Left cardiac atrium (tissue), 4 donors: Measurements from ENCODE around the gene ANO2. TPM values are rescaled to one million over a fixed set of nuclear protein-coding genes. Genes with fewer than 3 reads are reported as not detected.
"Not testable (repeated sequence)": the region's sequence is repeated elsewhere in the genome, so short reads cannot be mapped to it uniquely, and the experiment has no call there.

ENCODE experiments used
- ATAC-seq, 2 donors: fragments of 200-7000 bp; cut with Tn5 transposase; one replicate each; pipeline ENCODE4 v1.9.1; 2020; ENCODE audit warnings: mild to moderate bottlenecking in 2 of 2, moderate library complexity in 2 of 2
- DNase-seq: peaks from one replicate; pipeline ENCODE4 v3.0.0-alpha.2; 2020
- intact Hi-C, 2 donors: fragments of 100-400 bp; cut with DNase I; formaldehyde crosslinking; loops; one replicate each; pipeline versions ENCODE4 v1.14.1 to v1.15.1; 2022 to 2023
- total RNA-seq, 2 donors: library from RNA; stranded (reverse); fragmentation: NEBNext Ultra II Directional; extraction: Animal tissue kit (Norgen Biotek cat#: 25700); gene quantifications; one replicate each; pipeline ENCODE4 v1.2.1, GENCODE V29; 2021
- donor health status: DM: no; HTN: yes; CAD: no.
- donor health status: DM: no; HTN: yes; CAD: no; lungs with severe emphysema.
- donor health status: DM: yes; HTN: yes; CAD: no.
- donor health status: Dilated cardiomyopathy.

The ANO2 gene
- total RNA-seq, 2 donors from 2014 or later: 11.5 to 23.4 TPM

- intact Hi-C loops: no loop called here
- DNase-seq (no peak), ATAC-seq (no peak)
Observed at GRCh38 chr12:5901416-5901815, 43.6 kb downstream of the ANO2 start.

DNA sequence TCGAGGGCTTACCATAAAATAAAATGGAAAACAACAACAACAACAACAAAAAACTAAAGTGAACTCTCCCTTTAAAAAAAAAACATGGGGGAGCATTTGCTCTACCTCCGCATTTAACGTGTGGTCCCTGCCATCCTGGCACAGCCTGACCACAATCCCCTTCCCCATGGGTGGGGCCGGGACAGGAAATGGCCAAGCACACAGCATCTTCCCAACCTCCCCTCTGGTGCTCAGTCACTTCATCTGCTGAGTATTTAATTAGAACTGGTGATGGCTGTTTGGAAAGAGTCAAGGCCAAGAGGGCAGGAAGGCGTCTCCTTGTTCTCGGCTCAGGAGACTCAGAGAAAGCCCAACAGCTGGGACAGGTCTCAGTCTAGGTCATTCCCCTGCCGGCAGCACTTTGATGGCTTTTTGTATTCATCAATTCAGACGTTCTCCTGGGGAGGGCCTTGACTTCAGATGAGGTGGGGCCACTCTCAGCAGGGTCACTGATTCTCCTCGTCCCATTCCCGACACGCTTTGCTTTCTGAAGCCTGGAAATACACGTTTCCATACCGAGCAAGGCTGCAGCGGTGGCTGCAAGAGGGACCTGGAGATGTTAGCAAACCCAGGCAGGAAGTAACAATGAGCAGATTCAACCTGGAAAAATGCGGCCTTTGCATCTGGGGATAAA lies 44.4 kb downstream of the ANO2 start:
- ATAC-seq (no peak), DNase-seq (no peak)
- intact Hi-C loops: no loop called here

GRCh38 chr12:5900076-5900475 lies 45.0 kb downstream of the ANO2 start:
- intact Hi-C loops: no loop called here
- DNase-seq (no peak), ATAC-seq (no peak)

DNA sequence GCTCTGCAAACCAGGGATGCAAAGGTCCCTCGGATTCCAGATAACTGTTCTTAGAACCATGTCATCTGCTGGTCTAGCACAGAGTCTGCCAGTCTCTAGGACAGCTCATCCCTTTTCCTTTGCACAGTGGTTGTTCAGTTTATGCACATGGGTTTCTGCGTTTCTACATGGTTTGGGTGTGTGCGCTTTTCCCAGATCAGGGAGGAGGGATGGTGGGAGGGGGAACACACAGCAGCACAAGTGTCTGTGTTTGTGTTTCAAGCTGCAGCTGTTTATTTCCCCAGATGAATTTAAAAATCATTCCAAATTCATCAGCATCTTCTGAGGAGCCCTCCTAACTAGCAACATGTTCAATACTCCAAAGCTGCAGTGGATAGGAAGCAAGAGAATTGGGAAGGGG lies 45.4 kb downstream of the ANO2 start:
- intact Hi-C loops: no loop called here
- ATAC-seq: no peak
- no peak for DNase-seq

DNA sequence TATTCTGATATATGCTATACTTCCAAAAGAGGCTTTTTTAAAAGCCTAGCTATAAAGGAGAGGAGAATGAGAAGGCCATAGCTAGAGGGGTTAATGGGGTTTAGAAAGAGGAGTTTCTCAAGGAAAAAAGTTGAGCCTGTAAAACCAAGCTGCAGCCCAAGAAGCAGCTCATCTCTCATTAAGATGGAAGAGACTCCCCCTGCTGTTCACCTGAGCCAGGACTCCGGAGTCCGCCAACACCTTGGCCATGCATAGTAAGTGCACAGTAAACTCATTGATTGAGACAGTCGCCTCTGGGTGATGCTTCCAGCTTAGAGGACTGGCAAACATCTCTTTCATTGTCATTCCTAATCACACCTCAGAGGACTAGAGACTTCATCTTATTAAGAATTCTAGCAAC lies 46.2 kb downstream of the ANO2 start:
- DNase-seq (no peak), ATAC-seq (no peak)
- intact Hi-C loops: no loop called here

DNA sequence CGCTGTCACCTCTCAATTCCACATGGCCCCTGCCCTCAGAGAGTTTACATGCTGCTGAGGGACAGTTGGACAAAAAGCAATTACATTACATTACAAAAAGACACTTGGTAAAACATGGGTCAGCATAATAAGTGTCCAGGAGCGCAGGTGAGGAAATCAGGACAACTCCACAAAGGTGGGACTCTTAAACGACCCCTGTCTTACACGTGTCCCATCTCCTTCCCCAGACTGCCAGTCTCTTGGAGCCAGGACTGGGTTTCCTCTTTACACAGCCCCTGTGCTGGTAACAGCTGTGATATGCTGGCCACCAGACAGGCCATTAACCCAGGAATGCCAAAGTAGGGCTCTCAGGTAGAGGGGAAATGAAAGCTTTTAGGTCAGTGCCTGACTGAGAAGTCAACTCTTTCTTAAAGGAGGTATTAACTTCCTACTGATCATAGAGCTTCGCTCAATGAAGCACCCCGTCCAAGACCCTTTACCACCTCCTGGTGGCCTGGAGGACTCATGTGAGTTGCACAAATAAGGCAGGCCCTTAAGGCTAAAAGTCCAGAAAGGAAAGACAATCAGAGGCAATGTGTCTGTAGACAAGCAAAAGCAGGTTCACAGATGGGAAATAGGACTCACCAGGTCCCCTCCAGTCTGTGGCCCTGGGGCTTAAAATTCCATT lies 55.5 kb downstream of the ANO2 start:
- intact Hi-C loops: no loop called here
- DNase-seq: no peak
- no peak for ATAC-seq

- no peak for ATAC-seq
- DNase-seq: no peak
- intact Hi-C loops: no loop called here
Observed at GRCh38 chr12:5888816-5889315, 56.2 kb downstream of the ANO2 start.

DNA sequence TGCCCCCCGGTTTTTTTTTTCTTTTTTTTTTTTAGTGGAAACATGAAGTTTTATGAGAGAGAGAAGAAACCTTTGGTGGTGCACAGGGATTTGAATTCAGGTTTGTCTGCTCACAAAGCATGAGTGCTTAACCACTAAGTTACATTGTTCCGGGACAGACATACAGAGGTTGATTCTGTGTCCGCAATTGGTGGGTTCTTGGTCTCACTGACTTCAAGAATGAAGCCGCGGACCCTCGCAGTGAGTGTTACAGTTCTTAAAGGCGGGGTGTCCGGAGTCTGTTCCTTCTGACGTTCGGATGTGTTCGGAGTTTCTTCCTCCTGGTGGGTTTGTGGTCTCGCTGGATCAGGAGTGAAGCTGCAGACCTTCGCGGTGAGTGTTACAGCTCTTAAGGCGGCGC lies 57.2 kb downstream of the ANO2 start:
- intact Hi-C loops, DNase-seq: not testable (repeated sequence)

DNA sequence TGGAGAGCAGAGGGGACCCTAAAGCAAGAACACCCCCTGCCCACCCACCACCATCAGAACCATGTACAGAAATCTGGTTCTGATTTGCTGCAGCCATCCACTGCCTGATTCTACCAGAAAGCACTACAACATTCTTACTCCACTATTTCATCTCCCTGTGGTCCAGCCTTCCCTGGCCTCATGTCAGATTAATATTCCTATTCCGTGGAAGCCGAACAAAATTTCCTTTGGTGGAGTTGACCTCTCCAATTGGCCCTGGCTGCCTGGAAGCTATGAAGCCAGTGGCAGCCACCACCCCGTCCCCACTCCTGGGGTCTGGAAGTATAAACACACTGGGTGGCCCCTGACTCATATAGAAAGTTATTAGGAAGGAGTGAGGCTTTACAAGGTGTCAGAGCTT lies 60.2 kb downstream of the ANO2 start:
- intact Hi-C loops: no loop called here
- DNase-seq (no peak), ATAC-seq (no peak)

More for the DNA sequence above, 57.2 kb downstream of the ANO2 start:
- not testable (repeated sequence) for ATAC-seq

- intact Hi-C loops: no loop called here
- DNase-seq (no peak), ATAC-seq (no peak)
Observed at GRCh38 chr12:5884285-5884684, 60.8 kb downstream of the ANO2 start.

GRCh38 chr12:5882511-5883190 lies 62.4 kb downstream of the ANO2 start:
- ATAC-seq (no peak), DNase-seq (no peak)
- intact Hi-C loops: no loop called here

DNA sequence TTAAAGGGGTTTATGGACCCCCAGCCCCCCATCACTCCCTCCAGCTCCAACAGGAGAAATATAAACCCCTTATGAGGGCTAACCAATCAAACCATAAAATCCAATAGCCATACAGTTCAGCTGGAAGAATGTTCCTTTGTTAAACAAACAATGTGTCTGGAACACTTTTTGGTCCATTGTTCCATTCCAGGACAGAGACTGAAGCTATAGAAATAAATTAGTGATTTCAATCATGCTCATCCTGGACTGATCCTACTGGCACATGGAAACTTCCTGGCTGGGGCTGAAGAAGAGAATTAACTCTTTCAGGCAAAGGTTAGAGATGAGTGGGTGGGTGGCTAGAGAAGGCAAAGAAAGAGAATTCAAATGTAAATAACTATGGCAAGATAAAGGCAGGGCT lies 63.4 kb downstream of the ANO2 start:
- intact Hi-C loops: no loop called here
- ATAC-seq (no peak), DNase-seq (no peak)

GRCh38 chr12:5881101-5881606 lies 63.9 kb downstream of the ANO2 start:
- no peak for ATAC-seq
- intact Hi-C loops: no loop called here
- DNase-seq: no peak

DNA sequence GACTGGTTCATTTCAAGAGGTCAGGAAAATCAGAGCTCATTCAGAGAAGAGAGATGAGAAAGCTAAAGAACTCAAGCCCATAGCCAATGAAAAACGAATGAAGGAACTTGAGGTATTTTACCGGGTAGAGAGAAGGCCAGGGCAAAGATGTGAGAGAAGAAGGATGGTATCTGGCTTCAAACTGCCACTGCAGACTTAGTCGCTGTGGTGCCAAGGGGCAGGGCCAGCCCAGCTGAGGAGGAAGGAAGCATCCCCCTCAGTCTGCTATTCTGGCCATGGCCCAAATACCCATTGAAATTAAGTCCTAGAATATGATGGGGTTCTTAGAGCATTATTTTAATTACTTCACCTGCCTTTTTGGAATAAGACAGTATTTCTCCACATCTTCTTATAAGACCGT lies 69.2 kb downstream of the ANO2 start:
- ATAC-seq: no peak
- DNase-seq: no peak
- intact Hi-C loops: no loop called here

GRCh38 chr12:5874514-5874913 lies 70.5 kb downstream of the ANO2 start:
- DNase-seq: no peak
- intact Hi-C loops: no loop called here
- ATAC-seq: no peak

GRCh38 chr12:5873281-5873919 lies 71.7 kb downstream of the ANO2 start:
- ATAC-seq (no peak), DNase-seq (no peak)
- intact Hi-C loops: no loop called here

DNA sequence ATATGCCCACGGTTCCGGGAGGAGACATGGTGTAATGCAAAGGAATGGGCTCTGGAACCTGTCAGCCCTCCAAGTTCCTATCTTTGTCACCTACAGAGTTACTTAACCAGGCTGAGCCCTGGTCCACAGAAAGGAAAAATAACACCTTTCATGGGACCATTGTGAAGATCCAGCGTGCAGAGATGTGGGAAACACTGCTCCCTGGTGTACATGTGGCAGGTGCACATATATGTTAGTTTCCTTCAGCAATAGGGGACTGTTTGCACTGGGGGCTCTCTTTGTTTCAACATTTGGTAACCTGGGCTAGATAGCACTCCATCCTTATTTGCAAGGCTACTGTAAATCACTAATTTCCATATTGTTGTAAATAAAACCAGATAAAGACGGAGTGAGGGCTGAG lies 72.3 kb downstream of the ANO2 start:
- no peak for ATAC-seq
- DNase-seq: no peak
- intact Hi-C loops: no loop called here

DNA sequence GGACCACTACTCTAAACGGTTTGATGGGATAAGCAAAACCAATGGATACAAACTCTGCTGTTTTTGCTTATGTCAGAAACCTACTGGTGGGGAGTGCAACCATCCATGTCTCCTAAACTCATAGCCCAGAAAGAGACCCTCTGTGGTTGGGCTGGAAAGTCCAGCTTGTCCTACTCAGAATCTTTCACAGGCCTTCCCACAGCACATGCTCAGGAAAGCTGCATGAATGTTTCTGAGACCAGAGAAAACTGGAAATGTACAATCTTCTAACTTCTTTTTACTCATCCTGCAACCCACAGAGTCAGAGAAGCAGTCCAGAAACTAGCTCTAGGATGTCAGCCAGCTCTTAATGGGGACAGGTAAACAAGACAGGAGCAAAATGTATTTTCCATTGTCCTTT lies 73.3 kb downstream of the ANO2 start:
- intact Hi-C loops: no loop called here
- no peak for ATAC-seq
- DNase-seq: no peak

DNA sequence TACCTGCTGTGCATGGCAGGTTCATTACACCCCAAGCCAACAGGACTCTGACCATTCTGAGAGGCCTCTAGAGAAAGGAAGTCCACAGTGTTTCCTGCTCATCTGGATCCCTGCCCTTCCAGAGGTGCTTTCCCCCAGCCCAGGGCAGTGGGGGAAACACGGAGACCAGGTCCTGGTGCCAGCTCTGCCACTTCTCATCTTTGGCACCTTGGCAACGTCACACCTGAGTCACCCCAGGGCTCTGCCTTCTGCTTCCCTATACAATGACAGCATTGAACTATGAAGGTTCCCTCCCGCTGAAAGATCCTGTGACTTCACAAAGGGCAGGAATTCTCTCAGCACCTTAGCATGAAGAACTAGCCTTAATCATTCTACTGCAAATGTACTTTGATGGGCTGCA lies 74.9 kb downstream of the ANO2 start:
- DNase-seq (no peak), ATAC-seq (no peak)
- intact Hi-C loops: no loop called here
